Neuronal stem cell (in vitro differentiated cells): Measurements from ENCODE around the gene IGSF21.
A peak's percentile ranks its signal among the peaks of the same experiment; 100 is the strongest.

ENCODE experiments used
- DNase-seq: peaks from one replicate; pipeline ENCODE4 v3.0.0-alpha.2; 2013; ENCODE audit warnings: low spot score
- H2AFZ ChIP-seq: one replicate; pipeline ENCODE4 v1.6.1; 2013; ENCODE audit warnings: mild to moderate bottlenecking, low read length, inconsistent platforms
- H2AK5ac ChIP-seq: 2 replicates; pipeline ENCODE4 v1.6.1; 2013; ENCODE audit warnings: low read depth, mild to moderate bottlenecking, inconsistent platforms, low read length, moderate library complexity, mixed read lengths
- H2BK120ac ChIP-seq: 2 replicates; pipeline ENCODE4 v1.6.1; 2013; ENCODE audit warnings: low read depth, mild to moderate bottlenecking, inconsistent platforms, low read length, moderate library complexity, mixed read lengths
- H2BK12ac ChIP-seq: one replicate; pipeline ENCODE4 v1.6.1; 2013; ENCODE audit warnings: low read length, inconsistent platforms
- H2BK15ac ChIP-seq: 2 replicates; pipeline ENCODE4 v1.6.1; 2013; ENCODE audit warnings: mild to moderate bottlenecking, low read length, inconsistent platforms, mixed read lengths
- H2BK5ac ChIP-seq: one replicate; pipeline ENCODE4 v1.6.1; 2013; ENCODE audit warnings: inconsistent platforms, mild to moderate bottlenecking, low read length, moderate library complexity
- H3K14ac ChIP-seq: one replicate; pipeline ENCODE4 v1.6.1; 2013; ENCODE audit warnings: low read length, inconsistent platforms
- H3K18ac ChIP-seq: 2 replicates; pipeline ENCODE4 v1.6.1; 2013; ENCODE audit warnings: low read length, inconsistent platforms
- H3K23ac ChIP-seq: 2 replicates; pipeline ENCODE4 v1.6.1; 2013; ENCODE audit warnings: low read depth, mild to moderate bottlenecking, mixed read lengths, low read length, inconsistent platforms; ENCODE audit not compliant: poor library complexity
- H3K27ac ChIP-seq: replicated peaks from 3 replicates; pipeline ENCODE4 v1.5.1; 2013; ENCODE audit warnings: low read length, inconsistent platforms
- H3K27me3 ChIP-seq, 3 experiments: 2 replicates each; pipeline ENCODE4 v1.6.1; 2013; ENCODE audit warnings: low read length in 3 of 3, mild to moderate bottlenecking in 2 of 3, inconsistent platforms in 1 of 3, low read depth in 1 of 3, mixed read lengths in 1 of 3, moderate library complexity in 1 of 3; ENCODE audit not compliant: control insufficient read depth in 3 of 3, insufficient read depth in 3 of 3
- H3K36me3 ChIP-seq, 2 donors: replicated peaks in 1 of 2; 2 replicates each; pipeline ENCODE4 v1.6.1; 2013; ENCODE audit warnings: low read length in 2 of 2; ENCODE audit not compliant: control insufficient read depth in 2 of 2, insufficient read depth in 2 of 2
- H3K4ac ChIP-seq: 2 replicates; pipeline ENCODE4 v1.6.1; 2013; ENCODE audit warnings: inconsistent platforms, mild to moderate bottlenecking, low read length, moderate library complexity
- H3K4me1 ChIP-seq, 2 donors: 1 replicate in 1 of 2; 2 replicates in 1 of 2; pipeline ENCODE4 v1.6.1; 2013; ENCODE audit warnings: low read length in 2 of 2, low read depth in 1 of 2; ENCODE audit not compliant: control insufficient read depth in 2 of 2, insufficient read depth in 1 of 2
- H3K4me2 ChIP-seq: one replicate; pipeline ENCODE4 v1.6.1; 2013; ENCODE audit warnings: mild to moderate bottlenecking, low read length, inconsistent platforms; ENCODE audit not compliant: insufficient read depth, poor library complexity, severe bottlenecking
- H3K4me3 ChIP-seq, 2 donors: 2 replicates each; pipeline ENCODE4 v1.5.1; 2013; ENCODE audit warnings: low read length in 2 of 2, mild to moderate bottlenecking in 2 of 2, inconsistent platforms in 1 of 2, moderate library complexity in 1 of 2
- H3K79me1 ChIP-seq: one replicate; pipeline ENCODE4 v1.6.1; 2013; ENCODE audit warnings: low read depth, mild to moderate bottlenecking, inconsistent platforms, low read length, moderate library complexity
- H3K9ac ChIP-seq: one replicate; pipeline ENCODE4 v1.6.1; 2013; ENCODE audit warnings: mild to moderate bottlenecking, low read depth, low read length, inconsistent platforms; ENCODE audit not compliant: poor library complexity
- H3K9me3 ChIP-seq, 2 donors: replicated peaks in 1 of 2; 2 replicates each; pipeline versions ENCODE3 to v1.6.1; 2013; ENCODE audit warnings: low read length in 2 of 2, mild to moderate bottlenecking in 2 of 2, inconsistent platforms in 1 of 2, low read depth in 1 of 2, mixed read lengths in 1 of 2, moderate library complexity in 1 of 2; ENCODE audit not compliant: control insufficient read depth in 2 of 2, insufficient read depth in 1 of 2
- H4K8ac ChIP-seq: one replicate; pipeline ENCODE4 v1.6.1; 2013; ENCODE audit warnings: low read depth, mild to moderate bottlenecking, inconsistent platforms, low read length, moderate library complexity
- H4K91ac ChIP-seq: one replicate; pipeline ENCODE4 v1.6.1; 2013; ENCODE audit warnings: low read length, low read depth, mild to moderate bottlenecking, inconsistent platforms; ENCODE audit not compliant: poor library complexity
- WGBS, 2 donors: extraction: QIAGEN DNeasy Blood & Tissue Kit; methylation state at CpG; one replicate each; pipeline ENCODE4 v1.1.7; 2013; ENCODE audit warnings: missing lambda C conversion rate in 2 of 2, mixed read lengths in 1 of 2; ENCODE audit not compliant: insufficient read length in 2 of 2, insufficient replicate concordance in 1 of 2; ENCODE audit errors: extremely low coverage in 2 of 2; 5-methylcytosine and 5-hydroxymethylcytosine counted together

The IGSF21 gene

DNA sequence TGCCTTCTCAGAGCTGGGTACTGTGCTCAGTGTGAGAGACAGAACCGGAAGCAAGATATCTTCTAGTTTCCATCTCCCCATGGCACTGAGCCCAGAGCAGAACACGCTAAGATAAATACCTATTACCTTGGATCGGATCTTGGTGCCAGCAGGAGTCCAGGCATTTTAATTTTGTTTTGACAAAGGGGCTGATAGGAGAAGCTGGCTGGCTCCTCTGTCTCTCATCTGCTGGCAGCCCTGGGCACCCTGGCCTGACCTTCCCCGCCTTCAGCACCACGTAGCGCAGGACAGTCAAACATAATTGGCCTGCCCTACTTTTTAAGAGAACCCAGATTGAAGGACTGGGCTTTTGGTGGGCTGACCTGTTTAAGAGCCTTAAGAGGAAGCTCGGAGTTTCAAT lies 212.5 kb downstream of the IGSF21 start:
- Histone ChIP-seq H3K79me1 (no peaks in the 10 kb centered on the region), H3K23ac (no peak overlapping the region), H2BK15ac (no peak overlapping the region), H4K91ac (no peak overlapping the region), H2BK5ac (no peak overlapping the region), H3K9ac (no peak overlapping the region), H3K4me1 (no peaks in the 10 kb centered on the region), H3K4ac (no peak overlapping the region), H3K27me3 (no peaks in the 10 kb centered on the region), H3K9me3 (peaks cover 0 to 2% of the 10 kb centered on the region in 2 donors), H3K27ac (no peak overlapping the region), H2AK5ac (no peak overlapping the region), H2BK120ac (no peak overlapping the region), H2BK12ac (no peak overlapping the region), H3K14ac (no peak overlapping the region), H3K4me3 (no peak overlapping the region), H3K36me3 (no peaks in the 10 kb centered on the region), H4K8ac (no peak overlapping the region), H3K4me2 (no peak overlapping the region), H2AFZ (no peak overlapping the region), H3K18ac (no peak overlapping the region)
- WGBS, 2 donors, result no CpG with 5 or more reads among the region's 7 CpGs
- DNase-seq, result no peak

DNA sequence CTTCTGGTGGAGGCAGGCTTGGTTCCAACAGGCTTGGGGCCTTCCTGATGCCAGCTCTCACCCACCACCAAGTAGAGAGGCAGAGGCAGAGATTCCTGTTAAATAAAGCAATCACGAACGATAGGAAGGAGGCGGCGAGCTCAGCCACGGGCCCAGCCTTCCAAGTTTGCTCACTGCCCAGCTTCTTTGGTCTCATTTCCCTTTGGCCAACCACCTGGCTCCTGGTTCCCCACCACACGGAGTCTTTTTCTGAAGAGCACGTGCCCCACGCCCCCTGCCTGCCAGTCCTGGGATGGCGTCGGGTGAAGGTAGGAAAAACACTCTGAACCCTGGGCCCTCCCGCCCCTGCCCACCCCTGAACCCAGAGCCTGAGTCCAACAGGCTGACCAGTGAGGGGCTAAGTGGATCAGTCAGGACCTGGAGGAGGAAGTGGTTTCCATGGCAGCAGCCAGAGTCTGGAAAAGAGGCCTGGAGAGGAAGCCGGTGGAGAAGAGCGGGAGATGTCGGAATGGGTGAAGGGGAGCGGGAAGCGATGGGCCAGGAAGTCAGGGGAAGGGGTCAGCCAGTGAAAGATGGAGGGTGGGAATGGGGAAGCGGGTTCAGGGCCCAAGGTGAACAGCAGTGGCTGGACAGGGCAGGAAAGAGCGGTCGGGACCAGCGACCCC lies 214.9 kb downstream of the IGSF21 start:
- H3K27me3 ChIP-seq, result no peaks in the 10 kb centered on the region
- no peak overlapping the region for H3K9ac ChIP-seq
- no peak overlapping the region for H2AFZ ChIP-seq
- no peak overlapping the region for H2BK12ac ChIP-seq
- no peak overlapping the region for H3K4ac ChIP-seq
- peaks cover 0 to 2% of the 10 kb centered on the region in 2 donors for H3K9me3 ChIP-seq
- H3K14ac ChIP-seq, result no peak overlapping the region
- DNase-seq, result no peak
- H2BK120ac ChIP-seq, result no peak overlapping the region
- H4K91ac ChIP-seq, result no peak overlapping the region
- H3K18ac ChIP-seq, result no peak overlapping the region
- no peak overlapping the region for H2BK5ac ChIP-seq
- H2BK15ac ChIP-seq, result no peak overlapping the region
- H3K79me1 ChIP-seq, result no peaks in the 10 kb centered on the region
- peak overlapping the region; percentile 1 for H2AK5ac ChIP-seq
- no peak overlapping the region for H3K4me3 ChIP-seq
- H3K23ac ChIP-seq, result no peak overlapping the region
- no peaks in the 10 kb centered on the region for H3K36me3 ChIP-seq
- H3K27ac ChIP-seq, result no peak overlapping the region
- H4K8ac ChIP-seq, result no peak overlapping the region
- no peaks in the 10 kb centered on the region for H3K4me1 ChIP-seq
- H3K4me2 ChIP-seq, result no peak overlapping the region
- WGBS, 2 donors, result 100% methylated on average over 3 of the region's 20 CpGs; no CpG with 5 or more reads in 1 of the 2 donors

DNA sequence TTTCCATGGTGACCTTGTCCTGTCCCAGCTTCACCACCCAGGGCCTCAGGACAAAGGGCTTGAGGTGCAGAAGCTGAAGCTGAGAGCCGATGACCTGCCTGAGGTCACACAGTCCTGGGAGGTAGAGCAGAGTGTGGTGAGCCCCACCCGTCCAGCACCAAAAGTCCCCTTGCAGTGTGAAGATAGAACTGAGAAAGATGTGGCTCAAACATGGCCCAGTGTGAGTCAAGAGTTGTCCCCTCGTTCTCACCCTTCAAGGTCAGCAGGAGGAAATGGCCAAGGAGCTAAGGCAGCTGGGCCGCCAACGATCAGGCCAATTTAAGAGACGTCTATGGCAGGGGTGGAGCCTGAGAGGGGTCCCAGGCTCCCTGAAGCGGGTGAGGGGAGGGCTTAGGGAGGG lies 215.7 kb downstream of the IGSF21 start:
- Histone ChIP-seq H2BK5ac (no peak overlapping the region), H2BK15ac (no peak overlapping the region), H3K18ac (no peak overlapping the region), H3K9ac (no peak overlapping the region), H3K36me3 (no peaks in the 10 kb centered on the region), H3K4me3 (no peak overlapping the region), H3K23ac (no peak overlapping the region), H3K9me3 (peaks cover 0 to 2% of the 10 kb centered on the region in 2 donors), H4K91ac (no peak overlapping the region), H3K4me2 (no peak overlapping the region), H2AFZ (no peak overlapping the region), H3K4ac (no peak overlapping the region), H3K4me1 (no peaks in the 10 kb centered on the region), H3K14ac (no peak overlapping the region), H2AK5ac (no peak overlapping the region), H4K8ac (no peak overlapping the region), H2BK12ac (no peak overlapping the region), H3K79me1 (no peaks in the 10 kb centered on the region), H3K27me3 (no peaks in the 10 kb centered on the region), H3K27ac (no peak overlapping the region), H2BK120ac (no peak overlapping the region)
- no CpG with 5 or more reads among the region's 7 CpGs for WGBS, 2 donors
- no peak for DNase-seq

DNA sequence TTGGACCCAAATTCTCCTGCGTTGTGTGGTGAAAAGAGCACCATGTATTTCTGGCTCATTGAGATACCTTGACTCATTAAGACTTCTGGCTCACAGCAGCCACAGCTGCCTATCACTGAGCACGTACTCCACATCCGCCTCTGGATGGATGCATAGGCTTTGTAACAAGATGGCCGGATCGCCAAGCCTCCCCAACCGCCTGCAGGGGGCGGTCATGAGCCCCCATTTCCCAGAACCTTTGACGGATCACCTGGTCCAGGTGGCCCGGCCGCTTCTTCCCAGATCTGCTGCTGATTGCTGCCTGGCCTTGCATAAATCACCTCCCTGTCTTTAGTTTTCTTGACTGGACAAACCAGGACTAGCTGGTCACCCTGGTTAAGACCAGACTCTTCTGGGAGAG lies 216.6 kb downstream of the IGSF21 start:
- Histone ChIP-seq H3K27ac (no peak overlapping the region), H3K14ac (no peak overlapping the region), H3K9me3 (no peaks in the 10 kb centered on the region), H2BK5ac (no peak overlapping the region), H4K8ac (no peak overlapping the region), H3K18ac (no peak overlapping the region), H3K9ac (no peak overlapping the region), H3K23ac (no peak overlapping the region), H2BK15ac (no peak overlapping the region), H3K27me3 (no peaks in the 10 kb centered on the region), H3K4me1 (no peaks in the 10 kb centered on the region), H2AFZ (no peak overlapping the region), H4K91ac (no peak overlapping the region), H2BK12ac (no peak overlapping the region), H3K79me1 (peaks cover under 1% of the 10 kb centered on the region), H2AK5ac (no peak overlapping the region), H2BK120ac (no peak overlapping the region), H3K4me3 (no peak overlapping the region), H3K4ac (no peak overlapping the region), H3K36me3 (no peaks in the 10 kb centered on the region), H3K4me2 (no peak overlapping the region)
- no peak for DNase-seq
- no CpG with 5 or more reads among the region's 10 CpGs for WGBS, 2 donors
